Fibroblast of mammary gland (primary cell): Measurements from ENCODE around the gene KCNH3.

Experiments used
- DNase-seq: peaks from one replicate; pipeline ENCODE4 v3.0.0-alpha.2; 2010; ENCODE audit warnings: low read depth
- H3K4me3 ChIP-seq: 2 replicates; pipeline ENCODE4 v1.5.1; 2011; ENCODE audit warnings: low read depth, mild to moderate bottlenecking, low read length, moderate library complexity; ENCODE audit not compliant: control insufficient read depth
- TF ChIP-seq, protein P1 (sequence below): conservative IDR thresholded peaks from 2 replicates; pipeline ENCODE4 v1.5.1; 2011; ENCODE audit warnings: low read depth, low read length, inconsistent platforms; ENCODE audit not compliant: control insufficient read depth, insufficient read depth

The KCNH3 gene

DNA sequence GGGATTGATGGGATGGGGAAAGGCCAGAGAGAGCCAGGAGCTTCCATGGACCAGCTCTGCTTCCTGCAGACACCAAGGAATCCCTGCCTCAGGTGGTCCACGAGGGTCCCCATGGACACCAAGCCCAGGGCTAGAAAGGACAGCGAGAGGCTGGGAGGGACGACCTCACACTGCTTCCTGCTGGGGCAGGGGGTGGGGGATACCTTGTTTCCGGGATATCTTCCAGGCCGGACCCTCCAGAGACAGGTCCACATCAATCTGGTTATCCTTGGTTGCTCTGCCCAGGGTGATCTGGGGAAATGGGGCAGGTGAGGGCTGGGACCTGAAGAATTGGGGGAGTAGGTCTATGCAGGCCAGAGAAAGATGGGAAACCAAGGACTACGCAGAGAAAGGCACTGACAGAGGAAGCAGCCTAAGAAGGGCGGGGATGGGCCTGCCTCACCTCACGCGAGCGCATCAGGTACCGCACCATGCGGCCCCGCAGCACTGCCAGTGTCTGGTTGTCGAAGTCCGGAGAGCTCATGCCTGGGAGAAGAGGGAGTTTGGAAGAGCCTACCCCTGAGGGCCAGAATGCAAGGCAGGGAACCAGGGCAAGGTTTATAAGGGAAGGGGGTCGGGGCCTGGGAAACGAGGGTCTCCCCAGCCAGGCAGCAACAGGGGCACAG, 20.3 kb downstream of the KCNH3 start:
- DNase-seq: no peak
- TF ChIP-seq, protein P1, sequence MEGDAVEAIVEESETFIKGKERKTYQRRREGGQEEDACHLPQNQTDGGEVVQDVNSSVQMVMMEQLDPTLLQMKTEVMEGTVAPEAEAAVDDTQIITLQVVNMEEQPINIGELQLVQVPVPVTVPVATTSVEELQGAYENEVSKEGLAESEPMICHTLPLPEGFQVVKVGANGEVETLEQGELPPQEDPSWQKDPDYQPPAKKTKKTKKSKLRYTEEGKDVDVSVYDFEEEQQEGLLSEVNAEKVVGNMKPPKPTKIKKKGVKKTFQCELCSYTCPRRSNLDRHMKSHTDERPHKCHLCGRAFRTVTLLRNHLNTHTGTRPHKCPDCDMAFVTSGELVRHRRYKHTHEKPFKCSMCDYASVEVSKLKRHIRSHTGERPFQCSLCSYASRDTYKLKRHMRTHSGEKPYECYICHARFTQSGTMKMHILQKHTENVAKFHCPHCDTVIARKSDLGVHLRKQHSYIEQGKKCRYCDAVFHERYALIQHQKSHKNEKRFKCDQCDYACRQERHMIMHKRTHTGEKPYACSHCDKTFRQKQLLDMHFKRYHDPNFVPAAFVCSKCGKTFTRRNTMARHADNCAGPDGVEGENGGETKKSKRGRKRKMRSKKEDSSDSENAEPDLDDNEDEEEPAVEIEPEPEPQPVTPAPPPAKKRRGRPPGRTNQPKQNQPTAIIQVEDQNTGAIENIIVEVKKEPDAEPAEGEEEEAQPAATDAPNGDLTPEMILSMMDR: no peak
- no peak overlapping the region for H3K4me3 ChIP-seq

DNA sequence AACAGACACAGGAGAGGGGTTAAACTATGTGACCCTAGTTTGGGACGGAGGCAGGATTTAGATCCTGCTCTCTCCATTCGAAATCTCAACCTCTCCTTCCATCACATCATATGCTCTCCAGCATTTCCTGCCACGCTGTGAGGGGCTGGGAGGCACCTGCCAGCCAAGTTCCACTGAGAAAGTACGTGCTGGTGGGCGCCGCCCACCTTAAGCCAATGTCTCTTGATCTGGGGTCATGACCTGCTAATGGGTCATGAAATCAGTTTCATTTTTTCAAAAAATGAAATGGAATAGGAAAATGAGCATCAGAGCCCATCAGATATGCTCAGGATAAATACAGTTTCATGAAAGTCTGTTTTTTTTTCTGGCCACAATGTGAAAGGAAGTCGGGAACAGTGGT, 21.9 kb downstream of the KCNH3 start:
- no peak overlapping the region for H3K4me3 ChIP-seq
- DNase-seq: no peak
- TF ChIP-seq, protein P1: no peak

DNA sequence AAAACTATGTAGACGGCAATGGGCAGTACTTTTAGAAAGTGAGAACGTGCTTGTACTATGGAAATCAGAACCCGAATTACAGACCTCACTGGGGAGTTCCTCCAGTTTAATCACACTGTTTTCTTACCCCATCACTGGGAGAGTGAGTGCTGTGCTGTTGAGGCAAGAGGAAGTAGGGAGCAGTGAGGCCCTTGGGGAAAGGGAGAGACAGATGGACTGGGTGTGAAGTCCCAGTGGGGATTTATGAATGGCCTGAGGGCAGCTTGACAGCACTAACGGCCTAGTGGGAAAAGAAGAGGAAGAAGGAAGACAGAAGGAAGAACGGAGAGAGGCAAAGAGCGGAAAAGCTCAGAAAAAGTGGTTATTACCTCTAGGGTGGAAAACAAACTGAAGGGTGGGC, 23.4 kb downstream of the KCNH3 start:
- TF ChIP-seq, protein P1: no peak
- no peak overlapping the region for H3K4me3 ChIP-seq
- DNase-seq: no peak

DNA sequence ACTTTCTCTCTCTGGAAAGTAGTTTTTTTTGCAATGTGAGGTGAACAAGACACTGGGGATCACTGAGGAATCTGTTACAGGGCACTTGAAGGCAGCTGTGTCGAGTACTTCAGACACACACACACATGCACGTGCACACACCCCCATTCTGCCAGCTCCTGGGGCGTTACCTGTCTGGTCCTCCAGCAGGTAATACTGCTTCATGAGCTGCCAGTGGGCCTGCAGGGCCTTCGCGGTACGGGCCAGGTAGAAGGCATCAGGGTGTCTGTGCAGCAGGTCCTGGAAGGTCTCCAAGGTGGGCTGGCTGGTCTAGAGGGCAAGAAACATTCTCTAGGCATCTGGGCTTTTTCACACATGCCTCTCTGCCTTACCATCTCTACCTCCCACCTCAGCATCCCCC, 24.0 kb downstream of the KCNH3 start:
- TF ChIP-seq, protein P1: no peak
- DNase-seq: no peak
- H3K4me3 ChIP-seq: no peak overlapping the region

DNA sequence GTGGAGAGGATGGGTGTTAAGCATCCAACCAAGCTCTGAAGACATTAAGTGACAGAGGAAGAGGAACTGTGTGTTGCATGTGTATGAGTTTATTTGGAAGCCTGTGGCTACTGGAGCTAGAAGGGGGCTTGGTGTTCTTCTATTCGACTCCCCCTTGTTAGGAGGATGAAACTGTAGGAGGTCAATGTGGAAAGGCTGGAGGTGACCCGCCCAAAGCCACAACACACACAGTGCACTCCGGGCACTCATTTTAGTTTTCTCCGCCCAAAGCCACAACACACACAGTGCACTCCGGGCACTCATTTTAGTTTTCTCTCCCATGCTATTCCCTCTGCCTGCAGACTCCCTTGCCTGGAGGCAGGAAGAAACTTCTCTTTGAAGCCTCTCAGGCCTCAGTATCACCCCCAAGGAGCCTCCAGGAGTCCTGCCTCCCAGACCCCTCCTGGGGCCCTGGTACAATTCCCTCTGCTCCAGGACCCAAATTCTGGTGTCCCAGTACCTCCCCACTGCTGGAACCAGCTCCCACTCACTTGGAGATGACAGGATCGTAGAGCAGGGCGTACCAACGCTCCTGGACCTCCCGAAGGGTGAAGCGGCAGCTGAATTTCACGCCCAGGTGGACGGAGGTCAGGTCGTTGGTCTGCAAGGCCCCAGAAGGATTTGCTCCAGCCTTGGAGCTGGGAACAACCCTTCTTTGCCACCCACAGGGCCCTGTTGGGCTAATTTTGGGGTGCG, 25.3 kb downstream of the KCNH3 start:
- H3K4me3 ChIP-seq: no peak overlapping the region
- DNase-seq: no peak
- TF ChIP-seq, protein P1: no peak

DNA sequence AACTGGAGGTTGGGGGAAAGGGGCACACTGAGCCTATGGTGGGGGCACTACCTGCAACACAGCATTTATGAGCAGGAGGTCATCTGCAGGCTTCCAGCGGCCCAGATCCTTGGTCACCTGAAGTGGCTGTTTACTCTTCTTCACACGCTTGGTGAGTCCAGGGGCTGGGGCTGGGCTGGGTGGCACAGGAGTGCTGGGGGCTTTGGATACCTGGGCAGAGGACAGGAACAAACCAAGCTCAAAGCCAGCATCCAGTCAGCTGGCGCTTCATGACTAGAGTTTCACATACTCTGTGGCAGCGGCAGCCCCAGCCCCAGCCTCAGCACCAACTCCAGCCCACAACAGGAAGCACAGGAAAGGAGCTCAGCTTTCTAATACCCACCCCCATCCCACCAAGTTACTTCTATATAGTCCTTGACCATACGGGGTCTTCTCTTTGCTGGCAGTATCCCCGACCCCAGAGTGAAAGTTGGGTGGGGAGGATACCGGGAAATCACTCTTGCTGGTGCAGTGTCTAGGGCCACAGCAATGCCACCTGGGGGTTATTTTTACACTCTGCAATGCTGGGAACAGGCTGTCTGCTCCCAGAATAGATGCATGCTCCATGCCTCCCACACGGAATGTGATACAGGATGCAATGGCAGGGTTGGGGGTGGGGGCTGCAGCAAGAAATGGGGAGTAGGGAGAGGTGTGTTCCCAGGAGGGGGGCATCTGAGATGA, 26.0 kb downstream of the KCNH3 start:
- H3K4me3 ChIP-seq: no peak overlapping the region
- TF ChIP-seq, protein P1: no peak
- DNase-seq: no peak
